Dendritic cell treated with granulocyte-macrophage colony-stimulating factor and Interleukin-4, amounts not matched to agents 40 ng/mL and 50 ng/mL, for 4 days (primary cell): ENCODE results near the gene ERN1.
A peak's percentile ranks its signal among the peaks of the same experiment; 100 is the strongest.

ENCODE experiments used
- H3K27ac Mint-ChIP-seq: one replicate; pipeline ENCODE4 v1.8.0; 2022; ENCODE audit warnings: mild to moderate bottlenecking, mixed read lengths
- H3K27me3 Mint-ChIP-seq: one replicate; pipeline ENCODE4 v1.8.0; 2022; ENCODE audit warnings: mild to moderate bottlenecking, mixed read lengths
- H3K36me3 Mint-ChIP-seq: one replicate; pipeline ENCODE4 v1.8.0; 2022; ENCODE audit warnings: low read depth, mixed read lengths
- H3K4me1 Mint-ChIP-seq: one replicate; pipeline ENCODE4 v1.8.0; 2022; ENCODE audit warnings: low read depth, mixed read lengths
- H3K4me3 Mint-ChIP-seq: one replicate; pipeline ENCODE4 v1.8.0; 2022; ENCODE audit warnings: mild to moderate bottlenecking, moderate library complexity, mixed read lengths
- H3K9me3 Mint-ChIP-seq: one replicate; pipeline ENCODE4 v1.8.0; 2022; ENCODE audit warnings: mixed read lengths
- intact Hi-C: fragments of 100-400 bp; cut with micrococcal nuclease; formaldehyde crosslinking; loops from one replicate; pipeline ENCODE4 v1.15.0; 2022

Gene ERN1

GRCh38 chr17:64153565-64154312 lies 23.8 kb upstream of the ERN1 start:
- peaks cover 32% of the 10 kb centered on the region for H3K4me1 Mint-ChIP-seq
- intact Hi-C loops, result no loop called here
- H3K27me3 Mint-ChIP-seq, result no peaks in the 10 kb centered on the region
- no peaks in the 10 kb centered on the region for H3K9me3 Mint-ChIP-seq
- peak overlapping the region; percentile 71 for H3K27ac Mint-ChIP-seq
- H3K4me3 Mint-ChIP-seq, result no peak overlapping the region
- peaks cover 31% of the 10 kb centered on the region for H3K36me3 Mint-ChIP-seq

DNA sequence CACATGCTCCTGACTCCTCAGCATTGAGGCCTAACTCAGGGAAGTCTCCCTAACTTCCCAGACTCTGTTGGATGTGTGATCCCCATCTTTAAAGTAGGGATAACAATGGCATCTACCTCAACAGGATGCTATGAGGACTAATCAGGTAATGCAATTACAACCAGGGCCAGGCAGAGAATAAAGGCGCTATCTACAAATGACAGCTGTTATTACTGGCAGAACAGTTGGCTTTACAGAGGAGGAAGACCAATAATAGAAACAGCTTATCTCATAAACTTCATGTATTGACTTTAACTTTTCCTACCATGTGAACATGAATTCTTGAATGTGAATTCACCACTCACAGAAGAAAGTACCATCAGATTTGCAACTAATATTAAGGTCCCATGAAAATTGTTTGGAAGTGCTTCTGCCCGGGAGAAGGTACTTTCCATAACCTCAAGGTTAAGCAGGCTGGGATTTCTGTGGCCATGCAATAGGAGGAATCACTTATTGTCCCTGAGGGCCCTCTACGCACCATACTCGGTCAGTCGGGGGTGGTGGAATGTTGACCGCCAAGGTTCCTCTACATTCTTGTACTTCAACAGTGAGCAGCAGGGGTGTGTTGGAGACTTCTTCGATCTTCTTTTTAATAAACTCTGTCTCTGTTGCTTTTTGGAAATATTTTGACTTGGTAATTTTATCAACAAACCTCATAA lies 22.6 kb upstream of the ERN1 start:
- no peak overlapping the region for H3K27ac Mint-ChIP-seq
- intact Hi-C loops, result no loop called here
- no peaks in the 10 kb centered on the region for H3K9me3 Mint-ChIP-seq
- peaks cover 41% of the 10 kb centered on the region for H3K36me3 Mint-ChIP-seq
- no peaks in the 10 kb centered on the region for H3K27me3 Mint-ChIP-seq
- H3K4me3 Mint-ChIP-seq, result no peak overlapping the region
- H3K4me1 Mint-ChIP-seq, result peaks cover 44% of the 10 kb centered on the region

GRCh38 chr17:64151016-64151368 lies 21.0 kb upstream of the ERN1 start:
- Mint-ChIP-seq H3K9me3 (no peaks in the 10 kb centered on the region), H3K36me3 (peaks cover 41% of the 10 kb centered on the region), H3K27ac (no peak overlapping the region), H3K27me3 (no peaks in the 10 kb centered on the region), H3K4me3 (no peak overlapping the region), H3K4me1 (peaks cover 46% of the 10 kb centered on the region)
- intact Hi-C loops, result no loop called here

GRCh38 chr17:64150237-64151015 lies 20.5 kb upstream of the ERN1 start:
- H3K4me1 Mint-ChIP-seq, result peaks cover 41% of the 10 kb centered on the region
- no peaks in the 10 kb centered on the region for H3K27me3 Mint-ChIP-seq
- no peaks in the 10 kb centered on the region for H3K9me3 Mint-ChIP-seq
- intact Hi-C loops, result no loop called here
- H3K27ac Mint-ChIP-seq, result no peak overlapping the region
- H3K36me3 Mint-ChIP-seq, result peaks cover 41% of the 10 kb centered on the region
- H3K4me3 Mint-ChIP-seq, result no peak overlapping the region

DNA sequence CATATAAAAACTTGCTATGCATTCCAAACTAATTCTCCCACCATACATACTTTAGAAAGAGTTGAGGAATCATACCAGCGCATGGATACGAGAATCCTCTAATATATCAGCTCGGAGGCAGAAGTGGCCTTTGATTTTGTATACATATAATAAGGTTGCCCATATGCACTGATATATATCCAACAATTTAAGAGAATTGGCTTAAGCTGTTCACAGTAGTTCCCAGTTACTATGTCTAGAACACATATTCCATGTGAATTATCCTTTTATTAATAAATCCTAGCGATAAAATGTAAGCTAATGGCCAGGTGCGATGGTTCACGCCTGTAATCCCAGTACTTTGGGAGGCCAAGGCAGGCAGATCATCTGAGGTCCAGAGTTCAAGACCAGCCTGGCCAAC lies 19.3 kb upstream of the ERN1 start:
- H3K4me3 Mint-ChIP-seq, result no peak overlapping the region
- no peaks in the 10 kb centered on the region for H3K9me3 Mint-ChIP-seq
- H3K4me1 Mint-ChIP-seq, result peaks cover 33% of the 10 kb centered on the region
- H3K36me3 Mint-ChIP-seq, result peaks cover 41% of the 10 kb centered on the region
- no peaks in the 10 kb centered on the region for H3K27me3 Mint-ChIP-seq
- intact Hi-C loops, result loop anchor here (5.0 kb wide), 1 partner anchor 113 kb away; the partner anchor contains the start of gene TEX2
- H3K27ac Mint-ChIP-seq, result no peak overlapping the region

GRCh38 chr17:64148699-64149098 lies 18.8 kb upstream of the ERN1 start:
- peaks cover 41% of the 10 kb centered on the region for H3K36me3 Mint-ChIP-seq
- H3K27me3 Mint-ChIP-seq, result no peaks in the 10 kb centered on the region
- H3K27ac Mint-ChIP-seq, result peak overlapping the region; percentile 15
- no peaks in the 10 kb centered on the region for H3K9me3 Mint-ChIP-seq
- intact Hi-C loops, result loop anchor here (5.0 kb wide), 1 partner anchor 114 kb away; the partner anchor contains the start of gene TEX2
- H3K4me1 Mint-ChIP-seq, result peaks cover 32% of the 10 kb centered on the region
- H3K4me3 Mint-ChIP-seq, result no peak overlapping the region

DNA sequence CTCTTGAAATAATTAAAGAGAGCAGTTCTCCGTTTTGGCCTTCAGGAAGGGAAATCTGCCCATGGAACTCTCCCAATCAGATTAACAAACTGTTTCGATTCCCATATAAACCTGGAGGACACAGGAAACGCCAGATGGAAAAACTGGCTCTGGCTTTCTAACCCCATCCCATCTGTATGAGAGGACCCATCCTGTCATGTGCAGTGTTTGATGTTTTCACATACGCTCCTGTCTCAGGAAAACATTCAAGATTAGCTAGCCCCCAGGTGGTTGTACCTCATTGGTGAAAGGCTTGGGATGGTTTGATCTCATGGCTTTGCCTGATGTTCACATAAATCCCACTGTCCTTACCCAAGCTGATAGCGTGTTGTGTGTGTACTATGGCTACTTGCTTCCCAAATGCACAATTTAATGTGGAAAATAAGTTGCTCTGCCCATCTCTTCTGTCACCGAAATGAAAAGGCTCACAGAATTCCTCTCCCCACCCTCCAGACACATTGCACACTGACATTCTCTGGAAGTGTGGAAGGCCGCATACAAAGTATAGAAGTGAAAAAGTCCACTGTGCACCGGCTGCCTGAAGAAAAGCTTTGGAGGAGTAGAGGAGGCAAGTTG lies 18.2 kb upstream of the ERN1 start:
- peaks cover 35% of the 10 kb centered on the region for H3K36me3 Mint-ChIP-seq
- H3K27ac Mint-ChIP-seq, result peak overlapping the region; percentile 15
- H3K27me3 Mint-ChIP-seq, result no peaks in the 10 kb centered on the region
- no peak overlapping the region for H3K4me3 Mint-ChIP-seq
- H3K4me1 Mint-ChIP-seq, result peaks cover 32% of the 10 kb centered on the region
- H3K9me3 Mint-ChIP-seq, result no peaks in the 10 kb centered on the region
- intact Hi-C loops, result loop anchor here (5.0 kb wide), 1 partner anchor 114 kb away; the partner anchor contains the start of gene TEX2

DNA sequence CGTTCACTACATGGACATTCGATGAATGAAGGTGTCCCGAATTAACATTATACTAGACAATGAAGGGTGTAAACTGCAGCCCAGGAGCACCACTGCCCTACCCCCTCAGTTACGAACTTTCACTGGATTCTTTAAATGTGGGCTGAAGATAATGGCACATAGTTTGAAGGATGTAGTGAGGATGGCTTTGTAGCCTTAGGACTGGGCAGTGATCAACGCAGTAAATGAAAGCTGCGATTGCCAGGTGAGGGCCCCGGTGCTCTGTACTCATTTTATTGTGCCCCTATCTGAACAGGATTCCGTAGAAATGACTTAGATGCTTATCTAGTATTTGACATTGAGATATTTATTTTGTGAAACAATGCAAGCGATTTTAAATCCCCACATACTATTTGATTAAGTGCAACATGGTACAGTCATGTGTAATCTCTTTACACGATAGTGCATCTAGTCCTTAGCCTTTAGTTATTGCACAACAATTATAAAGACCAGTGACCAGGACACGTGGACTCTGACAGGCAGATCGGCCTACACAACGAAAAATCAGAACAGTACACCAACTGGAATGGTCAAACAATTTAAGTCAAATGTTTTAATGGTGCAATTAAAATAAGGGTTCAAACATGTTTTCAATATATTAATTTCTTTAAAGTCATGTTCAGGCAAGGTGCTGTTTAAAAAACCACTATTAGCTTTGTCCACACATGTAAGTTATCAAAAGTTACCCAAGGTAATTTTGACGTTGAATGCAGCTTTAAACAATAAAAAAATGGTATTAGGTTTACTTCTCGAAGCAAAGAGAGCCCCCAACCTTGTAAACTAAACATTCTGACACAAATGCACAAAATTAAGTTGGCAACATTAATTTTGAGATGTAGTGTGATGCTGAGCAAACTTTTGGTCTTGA lies 17.4 kb upstream of the ERN1 start:
- Mint-ChIP-seq H3K27ac (no peak overlapping the region), H3K27me3 (no peaks in the 10 kb centered on the region), H3K36me3 (peaks cover 28% of the 10 kb centered on the region), H3K9me3 (no peaks in the 10 kb centered on the region), H3K4me1 (peaks cover 32% of the 10 kb centered on the region), H3K4me3 (no peak overlapping the region)
- intact Hi-C loops, result loop anchor here (2.0 to 5.0 kb wide), 2 partner anchors 115 to 135 kb away; partner anchors contain the start of gene TEX2

DNA sequence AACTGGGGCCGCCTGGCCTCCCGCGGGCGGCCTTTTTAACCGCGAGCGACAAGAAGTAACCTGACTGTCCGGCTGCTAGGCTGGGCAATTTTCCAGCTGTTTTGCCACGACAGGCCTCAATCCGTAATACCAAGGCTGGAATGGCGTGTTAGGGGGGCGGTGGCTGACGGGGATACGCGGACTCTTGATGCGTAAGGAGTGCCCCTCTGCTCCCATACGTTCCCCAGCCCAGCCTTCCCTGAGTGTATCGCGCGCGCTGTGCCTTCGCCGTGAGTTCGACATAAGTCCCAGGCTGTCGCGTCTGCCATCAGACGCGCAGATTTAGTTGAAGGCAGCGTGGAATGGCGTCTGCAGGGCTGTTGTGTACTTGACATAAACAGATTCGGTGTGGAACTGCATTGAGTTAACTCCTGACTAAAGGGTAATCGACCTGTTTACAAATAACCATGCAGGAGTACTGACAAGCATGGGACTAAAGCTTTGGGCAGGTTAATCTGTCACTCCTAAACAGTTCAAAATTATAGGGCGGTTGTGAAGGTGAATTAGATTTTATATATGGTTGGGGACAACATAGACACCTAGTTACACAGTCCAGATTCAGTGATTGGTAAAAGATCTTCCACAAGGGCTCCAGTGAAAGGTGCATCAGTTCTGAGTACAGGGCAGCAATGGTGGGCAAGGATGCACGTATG lies 16.6 kb upstream of the ERN1 start:
- peaks cover 32% of the 10 kb centered on the region for H3K4me1 Mint-ChIP-seq
- intact Hi-C loops, result loop anchor here (2.0 to 5.0 kb wide), 2 partner anchors 116 to 136 kb away; partner anchors contain the start of gene TEX2
- no peaks in the 10 kb centered on the region for H3K27me3 Mint-ChIP-seq
- peaks cover 23% of the 10 kb centered on the region for H3K36me3 Mint-ChIP-seq
- no peaks in the 10 kb centered on the region for H3K9me3 Mint-ChIP-seq
- H3K4me3 Mint-ChIP-seq, result no peak overlapping the region
- no peak overlapping the region for H3K27ac Mint-ChIP-seq

DNA sequence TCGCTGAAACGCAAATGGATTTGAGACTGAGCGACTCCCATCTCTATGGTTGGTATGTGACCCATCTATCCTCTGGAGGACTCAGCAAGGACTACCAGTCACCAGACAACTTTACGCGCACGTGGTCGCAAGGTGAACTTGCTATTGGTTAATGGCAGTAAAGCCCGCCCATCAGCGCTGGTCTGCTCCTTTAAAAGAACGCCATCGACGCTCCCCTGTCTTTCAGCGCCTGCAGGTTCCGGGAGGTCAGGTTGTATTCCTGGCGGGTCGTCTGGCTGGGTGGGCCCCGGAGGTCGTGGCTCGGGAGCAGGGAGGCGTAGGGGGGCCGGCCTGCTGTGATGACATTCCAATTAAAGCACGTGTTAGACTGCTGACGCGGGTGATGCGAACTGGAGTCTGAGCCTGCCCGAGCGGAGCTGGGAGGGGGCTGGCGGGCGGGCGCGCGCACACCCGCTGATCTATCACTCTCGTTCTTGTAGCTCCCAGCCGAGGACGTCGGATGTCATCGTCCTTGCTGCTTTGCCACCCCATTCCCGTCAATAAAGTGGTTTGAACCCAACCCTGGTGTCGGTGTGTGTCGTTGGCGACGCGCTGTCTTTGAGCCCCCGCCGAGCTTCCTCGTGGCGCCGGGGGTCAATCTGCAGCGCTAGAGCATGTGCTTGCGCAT lies 15.9 kb upstream of the ERN1 start:
- peaks cover 32% of the 10 kb centered on the region for H3K4me1 Mint-ChIP-seq
- H3K9me3 Mint-ChIP-seq, result no peaks in the 10 kb centered on the region
- H3K27me3 Mint-ChIP-seq, result no peaks in the 10 kb centered on the region
- intact Hi-C loops, result loop anchor here (1.0 to 5.0 kb wide), 3 partner anchors 16 to 137 kb away; partner anchors contain the start of genes ERN1 and TEX2
- H3K36me3 Mint-ChIP-seq, result peaks cover 23% of the 10 kb centered on the region
- no peak overlapping the region for H3K27ac Mint-ChIP-seq
- no peak overlapping the region for H3K4me3 Mint-ChIP-seq

GRCh38 chr17:64145375-64145750 lies 15.4 kb upstream of the ERN1 start:
- H3K9me3 Mint-ChIP-seq, result no peaks in the 10 kb centered on the region
- no peaks in the 10 kb centered on the region for H3K27me3 Mint-ChIP-seq
- intact Hi-C loops, result loop anchor here (1.0 to 5.0 kb wide), 2 partner anchors 15 to 117 kb away; partner anchors contain the start of genes ERN1 and TEX2
- H3K4me3 Mint-ChIP-seq, result no peak overlapping the region
- peaks cover 18% of the 10 kb centered on the region for H3K36me3 Mint-ChIP-seq
- peaks cover 32% of the 10 kb centered on the region for H3K4me1 Mint-ChIP-seq
- H3K27ac Mint-ChIP-seq, result no peak overlapping the region

- no peaks in the 10 kb centered on the region for H3K9me3 Mint-ChIP-seq
- H3K36me3 Mint-ChIP-seq, result no peaks in the 10 kb centered on the region
- H3K27me3 Mint-ChIP-seq, result no peaks in the 10 kb centered on the region
- H3K4me3 Mint-ChIP-seq, result no peak overlapping the region
- H3K27ac Mint-ChIP-seq, result no peak overlapping the region
- intact Hi-C loops, result no loop called here
- no peaks in the 10 kb centered on the region for H3K4me1 Mint-ChIP-seq
These were observed 9.6 kb upstream of the ERN1 start for GRCh38 chr17:64139542-64139941.
